ENCODE measurements around the gene SYNJ2.

Gene SYNJ2

DNA sequence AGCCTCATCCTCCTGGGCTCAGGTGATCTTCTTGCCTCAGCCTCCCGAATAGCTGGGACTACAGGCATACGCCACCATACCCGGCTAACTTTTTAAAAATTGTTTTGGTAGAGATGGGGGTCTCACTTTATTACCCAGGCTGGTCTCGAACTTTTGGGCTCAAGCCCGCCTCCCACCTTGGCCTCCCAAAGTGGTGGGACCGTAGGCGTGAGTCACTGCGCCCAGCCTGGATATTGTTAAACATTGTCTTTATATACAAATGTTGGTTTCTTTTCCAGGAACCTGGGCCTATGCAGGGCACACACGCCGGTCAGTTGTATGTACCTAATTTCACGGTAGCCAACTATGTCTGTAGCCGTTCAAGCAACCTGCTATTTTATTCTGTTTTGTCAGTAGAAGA, 60.1 kb downstream of the SYNJ2 start:
- DNase-seq (ENCODE audit: low read depth in 3 of 3): no peak

DNA sequence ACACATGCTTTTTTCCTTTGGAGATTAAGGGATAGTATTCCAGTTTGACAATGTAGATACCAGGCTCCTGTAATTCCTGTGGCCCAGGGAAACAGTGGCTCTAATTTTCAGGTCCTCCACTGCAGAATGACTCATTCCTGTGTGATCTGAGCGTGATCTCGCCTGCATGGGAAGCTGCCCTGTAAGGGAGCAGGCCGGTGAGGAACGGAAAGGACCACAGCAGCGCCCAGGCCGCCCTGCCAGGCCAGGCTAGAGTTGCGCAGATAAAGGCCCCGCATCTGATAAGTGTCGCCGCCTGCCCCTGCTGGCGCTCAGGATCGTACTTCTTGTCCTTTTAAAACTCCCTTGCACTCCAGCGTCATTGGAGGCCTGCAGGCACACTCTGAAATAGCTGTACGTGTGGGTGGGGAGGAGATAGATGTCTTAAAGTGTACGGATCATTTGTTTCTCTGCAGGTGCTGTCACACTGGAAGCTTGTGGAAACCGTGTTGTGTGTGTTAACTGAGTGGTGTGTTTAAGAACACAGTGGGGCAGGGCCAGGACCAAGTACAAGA, 60.7 kb downstream of the SYNJ2 start:
- no peak for DNase-seq (ENCODE audit: low read depth in 3 of 3)

- no peak for DNase-seq (ENCODE audit: low read depth in 3 of 3)
Measured at GRCh38 chr6:158043008-158043407, 61.3 kb downstream of the SYNJ2 start.

- DNase-seq (ENCODE audit: low read depth in 3 of 3): no peak
Measured at GRCh38 chr6:158043586-158044524, 62.2 kb downstream of the SYNJ2 start.

DNA sequence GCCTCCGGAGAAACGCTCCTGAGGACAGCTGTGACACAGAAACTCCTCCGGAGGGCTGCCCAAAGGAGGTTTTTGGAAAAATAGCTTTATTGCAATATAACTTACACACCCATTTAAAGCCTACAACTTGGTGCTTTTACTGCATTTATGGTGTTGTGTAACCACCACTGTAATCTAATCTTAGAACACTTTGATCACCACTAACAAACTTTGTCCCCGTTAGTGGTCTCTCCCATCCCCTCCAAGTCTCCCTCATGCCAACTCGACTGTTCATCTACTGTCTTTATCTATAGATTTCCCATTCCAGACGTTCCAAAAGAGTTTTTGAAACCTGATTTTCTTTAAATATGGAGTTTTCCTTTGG, 62.8 kb downstream of the SYNJ2 start:
- DNase-seq (ENCODE audit: low read depth in 3 of 3): no peak

DNA sequence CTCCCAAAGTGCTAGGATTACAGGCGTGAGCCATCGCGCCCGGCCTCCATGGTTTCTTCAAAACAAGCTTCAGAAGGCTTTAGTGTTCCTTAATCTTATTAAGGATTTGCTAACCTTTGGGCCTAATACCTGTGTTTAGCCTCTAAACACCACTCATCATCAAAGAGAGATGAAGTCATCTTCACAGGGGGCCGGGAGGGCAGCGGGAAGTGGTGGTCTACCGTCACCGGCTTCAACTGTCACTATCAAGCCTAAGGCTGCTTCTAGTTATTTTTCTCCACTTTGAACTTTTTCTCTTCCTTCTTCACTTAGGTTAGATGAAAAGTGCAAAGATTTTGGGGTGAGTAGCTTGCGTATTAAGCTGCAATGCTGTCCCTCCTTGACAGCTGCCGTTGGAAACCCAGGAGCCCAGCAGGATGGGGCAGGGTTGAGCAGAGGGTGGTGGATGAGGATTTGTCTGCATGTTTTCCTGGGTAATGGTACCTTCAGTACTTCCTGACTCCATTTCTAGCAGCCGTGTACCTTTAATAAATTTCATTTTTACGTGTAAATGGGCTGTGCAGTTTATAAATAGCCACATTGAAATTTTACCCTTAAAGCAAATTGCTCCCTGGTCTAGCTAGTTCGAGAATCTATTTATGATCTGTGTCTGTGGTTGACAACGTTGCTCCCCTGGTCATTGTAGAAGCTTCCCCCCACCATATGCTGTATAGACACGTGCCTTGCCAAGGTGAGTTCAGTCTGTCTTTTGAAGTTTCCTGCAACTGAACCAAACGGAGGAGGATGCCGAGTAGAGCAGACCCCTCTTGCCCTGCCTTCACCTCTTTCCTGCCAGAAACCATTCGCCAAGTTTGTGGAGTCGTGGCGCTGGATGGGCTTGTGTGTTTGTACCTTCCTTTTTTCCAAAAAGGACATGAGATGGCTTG, 64.8 kb downstream of the SYNJ2 start:
- DNase-seq (ENCODE audit: low read depth in 3 of 3): no peak

DNA sequence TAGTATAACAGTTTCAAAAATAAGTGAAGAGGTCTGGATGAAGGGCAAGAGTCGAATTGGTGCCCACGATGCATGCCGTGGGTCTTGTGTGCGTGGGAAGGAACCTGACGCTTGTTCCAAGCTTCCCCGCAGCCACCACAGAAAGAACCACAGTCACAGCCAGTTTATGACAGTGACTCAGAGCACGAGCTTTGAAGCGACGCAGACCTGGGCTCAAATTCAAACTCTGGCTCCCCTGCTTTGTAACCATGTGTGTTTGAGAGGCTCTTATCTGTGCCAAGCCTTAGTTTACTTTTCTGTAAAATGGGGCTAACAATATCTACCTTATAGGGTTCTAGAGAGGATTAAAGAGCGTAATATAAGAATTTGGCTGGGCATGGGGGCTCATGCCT, 65.5 kb downstream of the SYNJ2 start:
- peak; percentile 29 to 70 (median 67) for DNase-seq (ENCODE audit: low read depth in 3 of 3)

DNA sequence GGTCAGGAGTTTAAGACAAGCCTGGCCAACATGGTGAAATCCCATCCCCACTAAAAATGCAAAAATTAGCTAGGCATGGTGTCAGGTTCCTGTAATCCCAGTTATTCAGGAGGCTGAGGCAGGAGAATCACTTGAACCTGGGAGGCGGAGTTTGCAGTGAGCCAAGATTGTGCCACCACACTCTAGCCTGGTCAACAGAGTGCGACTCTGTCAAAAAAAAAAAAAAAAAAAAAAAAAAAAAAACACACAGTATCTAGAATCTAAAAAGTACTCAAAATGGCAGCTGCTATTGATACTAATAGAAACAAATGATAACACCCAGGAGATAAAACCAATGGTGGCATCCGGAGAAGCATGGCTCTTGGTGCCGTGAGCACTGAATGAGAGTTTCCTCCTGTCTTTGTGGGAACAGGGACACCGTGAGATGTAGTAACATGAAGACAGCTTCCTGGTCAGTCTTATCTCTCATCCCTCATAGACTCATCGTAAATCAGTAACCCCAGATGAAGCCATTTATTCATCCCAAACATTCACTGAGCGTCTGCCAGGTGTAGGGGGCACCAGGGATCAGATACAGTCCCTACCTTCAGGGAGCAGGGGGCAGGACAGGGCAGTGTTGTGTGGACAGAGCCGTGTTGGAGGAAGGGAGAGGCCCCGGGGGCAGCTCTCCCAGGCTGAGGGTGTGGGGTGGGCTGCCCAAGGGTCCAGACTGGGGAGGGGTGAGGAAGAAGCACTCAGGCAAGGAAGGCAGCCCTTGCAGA, 66.1 kb downstream of the SYNJ2 start:
- no peak for DNase-seq (ENCODE audit: low read depth in 3 of 3)

DNA sequence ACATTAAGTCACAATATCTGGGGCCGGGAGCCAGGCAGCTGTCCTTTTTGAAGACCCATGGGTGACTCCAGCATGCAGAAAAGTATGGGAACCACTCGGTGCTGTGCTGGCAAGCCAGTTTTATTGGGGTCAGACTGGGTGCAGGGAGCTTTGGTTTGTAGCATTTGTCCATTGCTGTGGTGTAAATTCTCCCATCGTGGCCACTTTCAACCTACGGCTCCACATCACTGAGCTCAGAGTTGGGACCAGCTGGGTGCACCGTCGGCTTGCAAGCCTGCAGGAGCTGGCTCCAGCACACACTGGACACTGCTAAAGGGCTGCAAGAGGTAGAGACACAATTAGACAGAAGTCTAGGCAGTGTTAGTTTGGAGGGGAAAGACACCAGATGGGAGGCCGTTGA, 66.9 kb downstream of the SYNJ2 start:
- no peak for DNase-seq (ENCODE audit: low read depth in 3 of 3)

GRCh38 chr6:158049055-158050028, 67.7 kb downstream of the SYNJ2 start:
- DNase-seq (ENCODE audit: low read depth in 3 of 3): no peak

- DNase-seq (ENCODE audit: low read depth in 3 of 3): no peak
Measured at GRCh38 chr6:158050107-158050735, 68.6 kb downstream of the SYNJ2 start.

- no peak for DNase-seq (ENCODE audit: low read depth in 3 of 3)
Measured at GRCh38 chr6:158050955-158051354, 69.3 kb downstream of the SYNJ2 start.

DNA sequence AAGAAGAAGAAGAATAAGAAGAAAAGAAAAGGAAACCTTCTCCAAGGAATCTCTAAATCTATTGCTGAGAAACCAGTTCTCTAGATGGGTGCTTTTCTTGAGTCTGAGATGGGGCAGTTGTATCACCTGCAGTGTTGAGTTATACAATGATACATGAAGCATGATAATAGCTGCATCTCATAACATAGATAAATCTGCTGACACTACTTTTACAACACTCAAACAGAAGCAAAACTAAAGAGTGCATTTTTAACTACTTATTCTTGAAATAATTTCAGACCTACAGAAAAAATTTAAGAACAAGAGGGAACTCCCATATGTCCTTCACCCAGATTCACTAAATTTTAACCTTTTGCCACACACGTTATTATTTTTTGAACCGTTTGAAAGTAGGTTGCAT, 70.3 kb downstream of the SYNJ2 start:
- DNase-seq (ENCODE audit: low read depth in 3 of 3): no peak

DNA sequence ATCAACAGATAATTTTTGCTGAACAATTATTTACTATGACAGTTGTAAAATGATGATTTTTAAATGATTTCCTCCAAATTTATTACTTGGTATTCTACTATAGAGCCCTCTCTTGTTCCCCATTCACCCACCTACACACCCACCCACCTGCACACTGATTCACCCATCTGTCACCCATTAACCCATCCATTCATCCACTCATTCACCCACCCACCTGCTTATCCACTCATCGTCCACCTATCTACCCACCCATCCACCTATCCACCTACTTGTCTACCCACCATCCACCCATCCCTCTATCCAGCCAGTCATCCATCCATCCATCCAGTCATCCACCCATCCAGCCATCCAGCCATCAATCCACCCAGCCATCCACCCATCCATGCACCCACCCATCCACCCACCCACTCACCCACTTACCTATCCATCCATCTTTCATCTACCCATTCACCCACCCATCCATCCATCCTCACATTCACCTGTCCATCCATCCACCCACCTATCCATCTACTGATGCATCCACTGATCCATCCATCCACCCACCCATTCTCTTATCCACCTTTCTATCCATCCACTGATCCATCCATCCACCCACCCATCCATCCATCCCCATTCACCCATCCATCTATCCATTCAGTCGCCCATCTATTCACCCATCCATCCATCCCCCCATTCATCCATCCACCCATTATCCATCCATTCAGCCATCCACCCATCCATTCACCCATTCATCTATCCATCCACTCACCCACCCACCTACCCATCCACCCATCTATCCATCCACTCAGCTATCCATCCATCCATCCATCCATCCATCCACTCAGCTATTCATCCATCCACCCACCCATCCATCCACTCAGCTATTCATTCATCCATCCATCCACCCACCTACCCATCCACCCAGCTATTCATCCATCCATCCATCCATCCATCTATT, 72.0 kb downstream of the SYNJ2 start:
- no peak for DNase-seq (ENCODE audit: low read depth in 3 of 3)

DNA sequence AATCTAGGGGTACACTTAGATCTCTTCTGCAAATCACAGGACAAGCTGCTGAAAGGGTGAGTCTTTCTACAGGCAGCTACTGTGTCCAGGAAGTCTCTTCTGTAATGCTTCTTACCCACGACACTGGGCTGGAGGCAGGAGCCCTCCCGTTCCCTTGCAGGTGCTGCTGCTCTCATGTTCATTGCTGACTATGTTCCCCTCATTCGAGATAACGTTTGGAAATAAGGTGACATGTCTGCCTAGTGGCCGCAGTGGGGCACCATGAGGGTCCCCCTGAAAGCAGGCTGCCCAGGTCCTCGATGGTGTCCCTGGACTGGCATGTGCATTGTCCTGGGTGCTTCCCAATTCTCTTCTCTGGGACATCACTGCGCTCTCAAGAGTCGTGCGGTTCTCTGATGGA, 74.7 kb downstream of the SYNJ2 start:
- no peak for DNase-seq (ENCODE audit: low read depth in 3 of 3)

- DNase-seq (ENCODE audit: low read depth in 3 of 3): no peak
Measured at GRCh38 chr6:158056804-158057203, 75.1 kb downstream of the SYNJ2 start.

GRCh38 chr6:158057213-158057987, 75.7 kb downstream of the SYNJ2 start:
- DNase-seq (ENCODE audit: low read depth in 3 of 3): peak in 1 of 3 donors; percentile 58

- DNase-seq (ENCODE audit: low read depth in 3 of 3): no peak
Measured at GRCh38 chr6:158058171-158058651, 76.5 kb downstream of the SYNJ2 start.
